GM19351 (cell line): ENCODE measurements around the gene FRMD8.
A peak's percentile ranks its signal among the peaks of the same experiment; 100 is the strongest.

Source experiments
- ATAC-seq: cut with Tn5 transposase; IDR thresholded peaks from one replicate; pipeline ENCODE4 v1.9.1; 2021; ENCODE audit warnings: mild to moderate bottlenecking, moderate library complexity; ENCODE audit not compliant: unreplicated experiment

FRMD8 gene

GRCh38 chr11:65434057-65434666, 47.7 kb downstream of the FRMD8 start:
- ATAC-seq = no peak

- ATAC-seq = no peak
These were observed 48.4 kb downstream of the FRMD8 start for GRCh38 chr11:65434667-65435410.

DNA sequence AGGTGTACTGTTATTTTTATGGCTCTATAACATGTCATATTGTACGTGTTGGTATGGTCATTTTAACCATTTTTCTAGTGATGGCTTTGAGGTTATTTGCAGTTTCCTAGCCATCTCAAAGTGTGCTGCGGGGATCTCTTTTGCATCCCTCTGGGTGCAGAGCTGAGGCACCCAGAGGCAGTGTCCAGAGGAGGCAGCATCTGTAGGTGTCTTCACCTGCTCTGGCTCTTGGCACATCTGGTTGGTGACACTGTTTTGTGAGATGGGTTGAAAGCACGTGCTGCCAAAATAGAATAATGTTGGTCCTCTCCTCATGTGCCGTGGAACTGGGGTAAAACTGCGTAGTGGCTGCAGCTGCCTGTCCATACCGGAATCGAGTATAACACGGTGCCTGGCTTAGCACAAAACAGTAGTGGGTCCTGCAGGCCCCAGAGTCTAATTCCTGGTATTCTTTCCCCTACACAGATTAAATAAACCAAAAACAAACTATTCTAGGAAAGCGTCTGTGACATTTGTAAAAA, 49.0 kb downstream of the FRMD8 start:
- no peak for ATAC-seq

- ATAC-seq = no peak
These were observed 49.6 kb downstream of the FRMD8 start for GRCh38 chr11:65435981-65436411.

- ATAC-seq = no peak
These were observed 50.1 kb downstream of the FRMD8 start for GRCh38 chr11:65436412-65437032.

GRCh38 chr11:65437436-65438227, 51.2 kb downstream of the FRMD8 start:
- ATAC-seq = no peak

- no peak for ATAC-seq
These were observed 52.1 kb downstream of the FRMD8 start for GRCh38 chr11:65438257-65439151.

DNA sequence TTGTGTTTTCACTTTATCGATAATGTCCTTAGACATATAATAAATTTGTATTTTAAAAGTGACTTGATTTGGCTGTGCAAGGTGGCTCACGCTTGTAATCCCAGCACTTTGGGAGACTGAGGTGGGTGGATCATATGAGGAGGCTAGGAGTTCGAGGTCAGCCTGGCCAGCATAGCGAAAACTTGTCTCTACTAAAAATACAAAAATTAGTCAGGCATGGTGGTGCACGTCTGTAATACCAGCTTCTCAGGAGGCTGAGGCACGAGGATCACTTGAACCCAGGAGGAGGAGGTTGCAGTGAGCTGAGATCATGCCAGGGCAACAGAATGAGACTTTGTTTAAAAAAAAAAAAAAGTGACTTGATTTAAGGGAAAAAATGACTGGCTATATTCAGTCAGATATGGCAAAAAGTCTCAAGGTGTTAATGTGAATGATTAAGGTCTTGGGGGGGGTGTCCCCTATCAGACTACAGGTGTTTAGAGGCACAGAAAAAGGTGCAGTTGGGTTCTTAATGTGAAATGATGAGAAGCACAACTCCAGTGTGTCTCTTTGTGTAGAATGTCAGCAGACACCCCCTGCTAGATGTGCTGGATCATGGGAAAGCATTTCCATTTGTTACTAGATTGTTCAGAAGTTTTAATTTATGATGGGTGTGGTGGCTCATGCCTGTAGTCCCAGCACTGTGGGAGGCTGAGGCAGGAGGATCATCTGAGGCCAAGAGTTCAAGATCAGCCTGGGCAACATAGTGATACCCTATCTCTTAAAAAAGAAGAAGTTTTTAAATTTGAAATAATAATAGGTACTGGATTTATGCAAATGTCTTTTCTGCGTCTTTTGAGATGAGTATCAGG, 53.1 kb downstream of the FRMD8 start:
- no peak for ATAC-seq

- peak; percentile 54 for ATAC-seq
These were observed 54.5 kb downstream of the FRMD8 start for GRCh38 chr11:65440831-65441499.

- no peak for ATAC-seq
These were observed 56.5 kb downstream of the FRMD8 start for GRCh38 chr11:65442842-65443331.

DNA sequence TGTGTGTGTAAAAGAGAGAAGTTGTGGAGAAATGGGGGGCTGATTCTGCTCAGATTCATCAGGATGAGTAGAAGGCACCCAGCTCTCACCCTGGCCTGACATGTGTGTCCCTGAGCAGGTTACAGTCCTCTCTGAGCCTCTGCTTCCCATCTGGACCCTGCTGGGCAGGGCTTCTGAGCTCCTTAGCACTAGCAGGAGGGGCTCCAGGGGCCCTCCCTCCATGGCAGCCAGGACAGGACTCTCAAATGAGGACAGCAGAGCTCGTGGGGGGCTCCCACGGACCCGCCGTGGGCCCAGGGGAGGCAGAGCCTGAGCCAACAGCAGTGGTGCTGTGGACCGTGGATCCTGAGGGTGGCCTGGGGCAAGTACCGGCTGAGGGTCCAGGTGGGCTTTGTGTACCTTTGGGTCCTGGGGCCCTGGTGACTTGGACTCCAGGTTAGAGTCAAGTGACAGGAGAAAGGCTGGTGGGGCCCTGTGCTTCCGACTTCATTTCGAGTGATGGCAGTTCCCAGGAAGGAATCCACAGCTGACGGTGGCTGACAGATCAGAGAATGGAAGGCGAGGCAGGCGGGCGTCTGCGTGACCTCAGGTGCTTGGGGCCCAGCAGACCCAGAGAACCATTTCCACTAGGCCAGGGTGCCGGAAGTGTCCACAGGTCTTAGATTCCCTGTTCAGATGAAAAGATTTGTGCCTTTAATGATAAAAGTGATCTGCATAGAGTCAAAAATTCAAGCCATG, 58.0 kb downstream of the FRMD8 start:
- no peak for ATAC-seq

- no peak for ATAC-seq
These were observed 58.7 kb downstream of the FRMD8 start for GRCh38 chr11:65445101-65445603.

GRCh38 chr11:65445604-65446445, 59.4 kb downstream of the FRMD8 start:
- ATAC-seq = no peak

- no peak for ATAC-seq
These were observed 60.2 kb downstream of the FRMD8 start for GRCh38 chr11:65446446-65447277.

GRCh38 chr11:65448074-65448417, 61.6 kb downstream of the FRMD8 start:
- no peak for ATAC-seq
